HG03097 (cell line): Measurements from ENCODE around the gene SLC16A7.
"Not testable (repeated sequence)": the region's sequence is repeated elsewhere in the genome, so short reads cannot be mapped to it uniquely, and the experiment has no call there.

Experiments
- ATAC-seq: cut with Tn5 transposase; IDR thresholded peaks from one replicate; pipeline ENCODE4 v1.9.1; 2021; ENCODE audit not compliant: unreplicated experiment, low FRiP score

Gene SLC16A7

GRCh38 chr12:59723520-59723919, 127.7 kb downstream of the SLC16A7 start:
- ATAC-seq: no peak

GRCh38 chr12:59724011-59724695, 128.3 kb downstream of the SLC16A7 start:
- ATAC-seq: no peak

- no peak for ATAC-seq
These were observed 137.4 kb downstream of the SLC16A7 start for GRCh38 chr12:59733200-59733599.

GRCh38 chr12:59734371-59734770, 138.5 kb downstream of the SLC16A7 start:
- no peak for ATAC-seq

- no peak for ATAC-seq
These were observed 139.4 kb downstream of the SLC16A7 start for GRCh38 chr12:59735231-59735630.

GRCh38 chr12:59736359-59736758, 140.5 kb downstream of the SLC16A7 start:
- ATAC-seq: no peak

- no peak for ATAC-seq
These were observed 141.0 kb downstream of the SLC16A7 start for GRCh38 chr12:59736786-59737185.

GRCh38 chr12:59737725-59738463, 142.1 kb downstream of the SLC16A7 start:
- peak; percentile 57 for ATAC-seq

GRCh38 chr12:59742841-59743240, 147.0 kb downstream of the SLC16A7 start:
- ATAC-seq: no peak

- ATAC-seq: no peak
These were observed 148.7 kb downstream of the SLC16A7 start for GRCh38 chr12:59744564-59744963.

GRCh38 chr12:59751091-59751490, 155.3 kb downstream of the SLC16A7 start:
- ATAC-seq: not testable (repeated sequence)

- ATAC-seq: no peak
These were observed 165.7 kb downstream of the SLC16A7 start for GRCh38 chr12:59761542-59761941.

GRCh38 chr12:59763835-59764234, 168.0 kb downstream of the SLC16A7 start:
- ATAC-seq: peak; percentile 61

- ATAC-seq: no peak
These were observed 172.2 kb downstream of the SLC16A7 start for GRCh38 chr12:59768031-59768430.

GRCh38 chr12:59780605-59781135, 184.8 kb downstream of the SLC16A7 start:
- ATAC-seq: no peak

GRCh38 chr12:59787610-59788009, 191.8 kb downstream of the SLC16A7 start:
- no peak for ATAC-seq

GRCh38 chr12:59792647-59793046, 196.8 kb downstream of the SLC16A7 start:
- no peak for ATAC-seq

- no peak for ATAC-seq
These were observed 207.9 kb downstream of the SLC16A7 start for GRCh38 chr12:59803735-59804134.

- peak; percentile 97 for ATAC-seq
These were observed 212.6 kb downstream of the SLC16A7 start for GRCh38 chr12:59808317-59808910.

GRCh38 chr12:59811991-59812390, 216.2 kb downstream of the SLC16A7 start:
- no peak for ATAC-seq

GRCh38 chr12:59812716-59813115, 216.9 kb downstream of the SLC16A7 start:
- ATAC-seq: no peak
